H1 (cell line): ENCODE results near the gene SMYD3. TPM values are rescaled to one million over a fixed set of nuclear protein-coding genes. Genes with fewer than 3 reads are reported as not detected.

Source experiments
- CTCF ChIA-PET: fragments of 300-600 bp; sonication (Branson Sonifier 250); formaldehyde crosslinking; loops from one replicate; lab custom pipeline; 2021; ENCODE audit not compliant: partially characterized antibody; lab: Charles Lee
- POLR2A ChIA-PET: fragments of 300-600 bp; sonication (Branson Sonifier 250); formaldehyde crosslinking; loops from one replicate; lab custom pipeline; 2021; ENCODE audit warnings: inconsistent platforms; ENCODE audit not compliant: partially characterized antibody; lab: Charles Lee
- DNase-seq, 2 experiments: peaks; one replicate each; pipeline versions ENCODE4 v3.0.0 to v3.0.0-alpha.2; 2010 to 2022; ENCODE audit warnings: low spot score in 2 of 2, low read depth in 1 of 2, mixed read lengths in 1 of 2
- FAIRE-seq: peaks from 2 replicates; lab custom pipeline; 2011; peaks lifted over from hg19 to GRCh38; lab: Jason Lieb, UNC
- H2AFZ ChIP-seq: 2 replicates; pipeline ENCODE4 v1.8.1; 2012; ENCODE audit warnings: low read length, inconsistent platforms
- H2AK5ac ChIP-seq: 2 replicates; pipeline ENCODE4 v1.6.1; 2013; ENCODE audit warnings: low read depth, low read length
- H2BK120ac ChIP-seq: replicated peaks from 2 replicates; pipeline ENCODE3; 2013; ENCODE audit warnings: low read depth, low read length, inconsistent platforms
- H2BK12ac ChIP-seq: 2 replicates; pipeline ENCODE4 v1.6.1; 2013; ENCODE audit warnings: low read depth, low read length
- H2BK15ac ChIP-seq: 2 replicates; pipeline ENCODE4 v1.6.1; 2013; ENCODE audit warnings: low read length
- H2BK20ac ChIP-seq: 2 replicates; pipeline ENCODE4 v1.6.1; 2013; ENCODE audit warnings: low read length
- H2BK5ac ChIP-seq: 2 replicates; pipeline ENCODE4 v1.6.1; 2013; ENCODE audit warnings: low read depth, low read length
- H3K14ac ChIP-seq: 2 replicates; pipeline ENCODE4 v1.6.1; 2013; ENCODE audit warnings: inconsistent platforms; ENCODE audit not compliant: insufficient read length
- H3K18ac ChIP-seq: 2 replicates; pipeline ENCODE4 v1.6.1; 2013; ENCODE audit warnings: low read length; ENCODE audit errors: extremely low read depth
- H3K23ac ChIP-seq: 2 replicates; pipeline ENCODE4 v1.6.1; 2013; ENCODE audit warnings: inconsistent platforms; ENCODE audit not compliant: insufficient read length
- H3K23me2 ChIP-seq: 2 replicates; pipeline ENCODE4 v1.6.1; 2013; ENCODE audit warnings: low read depth, low read length
- H3K27ac ChIP-seq: 2 replicates; pipeline ENCODE4 v1.6.1; 2011; ENCODE audit warnings: low read depth, low read length, inconsistent platforms
- H3K27me3 ChIP-seq, 4 experiments: replicated peaks in 1 of 4; 1 replicate in 1 of 4; 2 replicates in 3 of 4; pipeline versions ENCODE4 v1.6.1 to v1.8.1; 2011 to 2013; ENCODE audit warnings: low read length in 3 of 4, mild to moderate bottlenecking in 3 of 4, inconsistent platforms in 2 of 4, mixed read lengths in 2 of 4, moderate library complexity in 1 of 4; ENCODE audit not compliant: control insufficient read depth in 3 of 4, insufficient read depth in 3 of 4; ENCODE audit errors: extremely low read depth in 1 of 4
- H3K36me3 ChIP-seq, 4 experiments: 2 replicates each; pipeline versions ENCODE4 v1.6.1 to v1.8.1; 2011 to 2013; ENCODE audit warnings: mild to moderate bottlenecking in 4 of 4, low read length in 3 of 4, moderate library complexity in 2 of 4, control low read depth in 1 of 4, inconsistent platforms in 1 of 4; ENCODE audit not compliant: insufficient read depth in 4 of 4, control insufficient read depth in 2 of 4
- H3K4ac ChIP-seq: replicated peaks from 2 replicates; pipeline ENCODE3; 2013; ENCODE audit warnings: low read length, low read depth, mixed read lengths, inconsistent platforms; ENCODE audit not compliant: insufficient read length
- H3K4me1 ChIP-seq, 4 experiments: replicated peaks in 1 of 4; 1 replicate in 1 of 4; 2 replicates in 3 of 4; pipeline versions ENCODE4 v1.6.1 to v1.8.1; 2011 to 2013; ENCODE audit warnings: low read length in 3 of 4, inconsistent platforms in 2 of 4, mixed read lengths in 1 of 4; ENCODE audit not compliant: insufficient read depth in 4 of 4, control insufficient read depth in 3 of 4
- H3K4me2 ChIP-seq, 2 experiments: 2 replicates each; pipeline versions ENCODE4 v1.6.1 to v1.8.1; 2011 to 2013; ENCODE audit warnings: low read depth in 2 of 2, low read length in 2 of 2, control low read depth in 1 of 2, inconsistent platforms in 1 of 2, mild to moderate bottlenecking in 1 of 2; ENCODE audit not compliant: insufficient read depth in 1 of 2
- H3K4me3 ChIP-seq, 4 experiments: fragments of 200-600, 300-600 bp in 1 of 4; sonication (generic), shearing (Covaris generic), sonication (Bioruptor Twin) in 1 of 4; 2 replicates each; pipeline versions ENCODE4 v1.5.1 to v1.8.1; 2011 to 2016; ENCODE audit warnings: low read length in 4 of 4, low read depth in 3 of 4, control low read depth in 2 of 4, inconsistent platforms in 2 of 4, mild to moderate bottlenecking in 2 of 4, mixed read lengths in 1 of 4, moderate library complexity in 1 of 4; ENCODE audit not compliant: insufficient read depth in 2 of 4; ENCODE audit errors: extremely low read depth in 1 of 4
- H3K56ac ChIP-seq: replicated peaks from 2 replicates; pipeline ENCODE3; 2013; ENCODE audit warnings: low read depth, mild to moderate bottlenecking, mixed read lengths, low read length, inconsistent platforms; ENCODE audit not compliant: insufficient read length
- H3K79me1 ChIP-seq: 2 replicates; pipeline ENCODE4 v1.6.1; 2013; ENCODE audit warnings: low read depth, low read length, control low read depth
- H3K79me2 ChIP-seq, 2 experiments: 2 replicates each; pipeline versions ENCODE4 v1.6.1 to v1.8.1; 2012 to 2013; ENCODE audit warnings: low read length in 2 of 2, mild to moderate bottlenecking in 2 of 2, inconsistent platforms in 1 of 2; ENCODE audit not compliant: insufficient read depth in 2 of 2, control insufficient read depth in 1 of 2
- H3K9ac ChIP-seq, 4 experiments: replicated peaks in 1 of 4; 1 replicate in 1 of 4; 2 replicates in 3 of 4; pipeline versions ENCODE4 v1.6.1 to v1.8.1; 2011 to 2013; ENCODE audit warnings: low read depth in 3 of 4, low read length in 3 of 4, control low read depth in 2 of 4, mild to moderate bottlenecking in 2 of 4, moderate library complexity in 2 of 4, inconsistent platforms in 1 of 4; ENCODE audit errors: extremely low read depth in 1 of 4
- H3K9me3 ChIP-seq, 2 experiments: 2 replicates each; pipeline versions ENCODE4 v1.6.1 to v1.8.1; 2012 to 2013; ENCODE audit warnings: mild to moderate bottlenecking in 2 of 2, moderate library complexity in 2 of 2, control low read depth in 1 of 2, inconsistent platforms in 1 of 2, low read depth in 1 of 2, low read length in 1 of 2, mixed read lengths in 1 of 2; ENCODE audit not compliant: insufficient read depth in 2 of 2
- H4K20me1 ChIP-seq, 2 experiments: replicated peaks in 1 of 2; 2 replicates each; pipeline versions ENCODE3 to v1.8.1; 2011 to 2013; ENCODE audit warnings: inconsistent platforms in 2 of 2, low read length in 2 of 2, mild to moderate bottlenecking in 1 of 2; ENCODE audit not compliant: insufficient read depth in 2 of 2, control insufficient read depth in 1 of 2
- H4K5ac ChIP-seq: 2 replicates; pipeline ENCODE4 v1.6.1; 2013; ENCODE audit warnings: low read length, low read depth, mixed read lengths, inconsistent platforms; ENCODE audit not compliant: insufficient read length
- H4K8ac ChIP-seq: 2 replicates; pipeline ENCODE4 v1.8.0; 2013; ENCODE audit warnings: mild to moderate bottlenecking, moderate library complexity, low read length, inconsistent platforms; ENCODE audit not compliant: insufficient read depth; ENCODE audit errors: extremely low read depth
- H4K91ac ChIP-seq: replicated peaks from 2 replicates; pipeline ENCODE3; 2013; ENCODE audit warnings: low read length, mixed read lengths, inconsistent platforms; ENCODE audit not compliant: insufficient read length
- CTBP2 ChIP-seq: IDR thresholded peaks from 2 replicates; pipeline ENCODE4 v1.7.0; 2011; ENCODE audit warnings: borderline replicate concordance, mild to moderate bottlenecking, moderate library complexity, mixed read lengths, low read length; ENCODE audit not compliant: insufficient read depth, insufficient read length
- SP2 ChIP-seq: IDR thresholded peaks from 2 replicates; pipeline ENCODE4 v1.6.1; 2012; ENCODE audit warnings: mild to moderate bottlenecking, low read length, inconsistent platforms
- TAF1 ChIP-seq: IDR thresholded peaks from 2 replicates; pipeline ENCODE4 v1.6.1; 2011; ENCODE audit warnings: mild to moderate bottlenecking, low read depth, low read length
- WGBS, 2 experiments: shearing (Covaris generic) in 1 of 2; methylation state at CpG; one replicate each; pipeline versions ENCODE4 v1.1.6 to v1.1.7; 2013 to 2015; ENCODE audit warnings: low lambda C conversion rate in 2 of 2, mixed read lengths in 2 of 2, inconsistent platforms in 1 of 2, low coverage in 1 of 2, missing lambda C conversion rate in 1 of 2; ENCODE audit not compliant: insufficient replicate concordance in 2 of 2, insufficient coverage in 1 of 2, insufficient read length in 1 of 2; ENCODE audit errors: extremely low coverage in 1 of 2, missing lambda C conversion rate in 1 of 2; 5-methylcytosine and 5-hydroxymethylcytosine counted together
- polyA plus RNA-seq, 7 experiments: library from polyadenylated mRNA; depleted of rRNA in 3 of 7; stranded (reverse) in 5 of 7; unstranded in 2 of 7; fragments of >200 nt in 5 of 7; fragments of 200-250 nt in 2 of 7; gene quantifications; 1 replicate in 5 of 7; 2 replicates in 1 of 7; 4 replicates in 1 of 7; pipeline versions ENCODE4 v1.2.1 to v1.2.3, GENCODE V29; 2011 to 2013; ENCODE audit warnings: missing spikeins in 2 of 7, mixed read lengths in 2 of 7
- total RNA-seq: library from RNA; stranded (reverse); fragmentation: NEBNext Ultra II Directional; extraction: Animal tissue kit (Norgen Biotek cat#: 25700); gene quantifications from 2 replicates; pipeline ENCODE4 v1.2.1, GENCODE V29; 2021
- TF ChIP-seq, protein P1 (sequence below): IDR thresholded peaks from 2 replicates; pipeline ENCODE4 v1.6.1; 2012; ENCODE audit warnings: inconsistent platforms

SMYD3 gene
- total and polyA plus RNA-seq, 2 of the 8 experiments (the other 6 are each of a cell fraction or from before 2014, with no cell fraction given) = 17.3 to 25.4 TPM

DNA sequence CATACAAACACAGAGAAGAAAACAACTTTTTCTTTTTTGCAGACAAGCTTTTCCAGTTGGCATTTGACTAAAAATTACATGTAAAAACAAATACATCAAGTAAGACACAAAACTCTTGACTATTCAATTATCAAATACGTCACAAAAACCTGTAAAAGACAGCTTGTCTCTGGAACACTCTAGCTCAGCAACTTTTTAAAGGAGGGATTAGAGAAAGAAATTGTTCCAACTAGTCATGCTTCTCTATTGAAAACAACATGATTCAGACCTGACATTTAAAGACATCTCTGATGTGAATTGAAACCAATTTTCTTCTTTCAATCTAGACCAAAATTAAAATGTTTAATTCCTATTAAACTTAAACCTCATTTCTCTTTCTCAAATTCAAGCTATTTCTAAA is 30.3 kb downstream of the SMYD3 start:
- H3K36me3 ChIP-seq = no peaks in the 10 kb centered on the region
- no peak overlapping the region for H2BK5ac ChIP-seq
- H3K23ac ChIP-seq = no peak overlapping the region
- H3K4ac ChIP-seq = no peak overlapping the region
- no peak overlapping the region for H2AFZ ChIP-seq
- H3K27me3 ChIP-seq = no peaks in the 10 kb centered on the region
- no peak overlapping the region for H3K4me2 ChIP-seq
- no peak for DNase-seq
- H3K4me1 ChIP-seq = no peaks in the 10 kb centered on the region
- H3K23me2 ChIP-seq = no peaks in the 10 kb centered on the region
- H2BK12ac ChIP-seq = no peak overlapping the region
- no peak overlapping the region for H4K91ac ChIP-seq
- no peak overlapping the region for H3K56ac ChIP-seq
- POLR2A ChIA-PET = no interaction called here
- H2AK5ac ChIP-seq = no peak overlapping the region
- no peak overlapping the region for H2BK20ac ChIP-seq
- no peak overlapping the region for H3K18ac ChIP-seq
- H3K4me3 ChIP-seq = no peak overlapping the region
- no peak overlapping the region for H3K9ac ChIP-seq
- no peak overlapping the region for H3K27ac ChIP-seq
- H4K20me1 ChIP-seq = no peaks in the 10 kb centered on the region
- no peaks in the 10 kb centered on the region for H3K79me1 ChIP-seq
- H4K8ac ChIP-seq = no peak overlapping the region
- no peak overlapping the region for H2BK15ac ChIP-seq
- no peak overlapping the region for H4K5ac ChIP-seq
- no peak overlapping the region for H3K14ac ChIP-seq
- FAIRE-seq = no peak
- H3K79me2 ChIP-seq = no peaks in the 10 kb centered on the region; a peak in 1 of 4 replicates
- no peaks in the 10 kb centered on the region for H3K9me3 ChIP-seq
- CTCF ChIA-PET = interaction anchor here (0.9 to 1.3 kb wide), 2 partner anchors 15 to 20 kb away, joined by 3 read pairs; no protein-coding TSS in a partner anchor
- no peak overlapping the region for H2BK120ac ChIP-seq
- 81% methylated on average over 1 of the region's 1 CpG; no CpG with 5 or more reads in 1 of the 2 experiments for WGBS, 2 experiments
- TF ChIP-seq, protein P1, sequence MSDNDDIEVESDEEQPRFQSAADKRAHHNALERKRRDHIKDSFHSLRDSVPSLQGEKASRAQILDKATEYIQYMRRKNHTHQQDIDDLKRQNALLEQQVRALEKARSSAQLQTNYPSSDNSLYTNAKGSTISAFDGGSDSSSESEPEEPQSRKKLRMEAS = no peak
- no peak for TF ChIP-seq TAF1
- no peak for TF ChIP-seq SP2
- no peak for TF ChIP-seq CTBP2
